ENCODE data around the gene AHDC1.
"Not testable (repeated sequence)": the region's sequence is repeated elsewhere in the genome, so short reads cannot be mapped to it uniquely, and the experiment has no call there.

AHDC1 gene

GRCh38 chr1:27543284-27543683 is 60.7 kb downstream of the AHDC1 start:
- Histone ChIP-seq H3K36me3 (ENCODE audit: control insufficient read depth, insufficient read depth, low read length) (peaks cover 2% of the 10 kb centered on the region), H3K27me3 (replicated peaks; ENCODE audit: control insufficient read depth, insufficient read depth, low read length) (no peaks in the 10 kb centered on the region), H3K4me3 (replicated peaks; ENCODE audit: low read depth, low read length) (no peak overlapping the region)
- TF ChIP-seq CTCF (IDR thresholded peaks at IDR 0.05; ENCODE audit: insufficient read depth, low read length, poor library complexity, severe bottlenecking) = no peak
- DNase-seq (ENCODE audit: extremely low read depth, insufficient read length) = no peak

GRCh38 chr1:27542463-27543273 is 61.3 kb downstream of the AHDC1 start:
- Histone ChIP-seq H3K4me3 (replicated peaks; ENCODE audit: low read depth, low read length) (no peak overlapping the region), H3K36me3 (ENCODE audit: control insufficient read depth, insufficient read depth, low read length) (peaks cover 2% of the 10 kb centered on the region), H3K27me3 (replicated peaks; ENCODE audit: control insufficient read depth, insufficient read depth, low read length) (no peaks in the 10 kb centered on the region)
- no peak for TF ChIP-seq CTCF (IDR thresholded peaks at IDR 0.05; ENCODE audit: insufficient read depth, low read length, poor library complexity, severe bottlenecking)
- DNase-seq (ENCODE audit: extremely low read depth, insufficient read length) = no peak

- Histone ChIP-seq H3K27me3 (replicated peaks; ENCODE audit: control insufficient read depth, insufficient read depth, low read length) (no peaks in the 10 kb centered on the region), H3K36me3 (ENCODE audit: control insufficient read depth, insufficient read depth, low read length) (no peaks in the 10 kb centered on the region; the same call in 1 of the 2 replicates), H3K4me3 (replicated peaks; ENCODE audit: low read depth, low read length) (no peak overlapping the region)
- TF ChIP-seq CTCF (IDR thresholded peaks at IDR 0.05; ENCODE audit: insufficient read depth, low read length, poor library complexity, severe bottlenecking) = no peak
- no peak for DNase-seq (ENCODE audit: extremely low read depth, insufficient read length)
Observed at GRCh38 chr1:27539901-27540861, 63.8 kb downstream of the AHDC1 start.

GRCh38 chr1:27538793-27539192 is 65.2 kb downstream of the AHDC1 start:
- H3K36me3 ChIP-seq (ENCODE audit: control insufficient read depth, insufficient read depth, low read length) = no peaks in the 10 kb centered on the region; the same call in 1 of the 2 replicates
- no peak overlapping the region for H3K4me3 ChIP-seq (replicated peaks; ENCODE audit: low read depth, low read length)
- H3K27me3 ChIP-seq (replicated peaks; ENCODE audit: control insufficient read depth, insufficient read depth, low read length) = no peaks in the 10 kb centered on the region
- DNase-seq (ENCODE audit: extremely low read depth, insufficient read length) = no peak
- no peak for TF ChIP-seq CTCF (IDR thresholded peaks at IDR 0.05; ENCODE audit: insufficient read depth, low read length, poor library complexity, severe bottlenecking)

- not testable (repeated sequence) for DNase-seq (ENCODE audit: extremely low read depth, insufficient read length); H3K36me3 ChIP-seq (ENCODE audit: control insufficient read depth, insufficient read depth, low read length)
Observed at GRCh38 chr1:27538305-27538676, 65.7 kb downstream of the AHDC1 start.

GRCh38 chr1:27536767-27537166 is 67.2 kb downstream of the AHDC1 start:
- no peak overlapping the region for H3K4me3 ChIP-seq (replicated peaks; ENCODE audit: low read depth, low read length)
- H3K27me3 ChIP-seq (replicated peaks; ENCODE audit: control insufficient read depth, insufficient read depth, low read length) = no peaks in the 10 kb centered on the region
- DNase-seq (ENCODE audit: extremely low read depth, insufficient read length) = no peak
- no peaks in the 10 kb centered on the region; the same call in none of the 2 replicates for H3K36me3 ChIP-seq (ENCODE audit: control insufficient read depth, insufficient read depth, low read length)
- TF ChIP-seq CTCF (IDR thresholded peaks at IDR 0.05; ENCODE audit: insufficient read depth, low read length, poor library complexity, severe bottlenecking) = no peak

More at GRCh38 chr1:27538305-27538676, 65.7 kb downstream of the AHDC1 start:
- not testable (repeated sequence) for H3K4me3 ChIP-seq (replicated peaks; ENCODE audit: low read depth, low read length); H3K27me3 ChIP-seq (replicated peaks; ENCODE audit: control insufficient read depth, insufficient read depth, low read length)
